ENCODE measurements around the gene EXD3. TPM values are rescaled to one million over a fixed set of nuclear protein-coding genes. Genes with fewer than 3 reads are reported as not detected.
A peak's percentile ranks its signal among the peaks of the same experiment; 100 is the strongest.

Gene EXD3
- total and polyA plus RNA-seq, 9 of the 15 experiments (the other 6 are each of a cell fraction or from before 2014, with no cell fraction given) = 0.29 to 12.5 (median 3.9) TPM

GRCh38 chr9:137435980-137436760 is 13.2 kb upstream of the EXD3 start (continued):
- TF ChIP-seq SRSF3 (IDR thresholded peaks at IDR 0.05; ENCODE audit: insufficient read depth, low read length) (no peak), MCM7 (IDR thresholded peaks at IDR 0.05) (no peak), ZC3H8 (IDR thresholded peaks at IDR 0.05) (no peak), BDP1 (IDR thresholded peaks at IDR 0.05; ENCODE audit: insufficient read depth, insufficient read length) (no peak), L3MBTL2 (IDR thresholded peaks at IDR 0.05) (no peak), SUPT5H (IDR thresholded peaks at IDR 0.05) (no peak), RFX1 (IDR thresholded peaks at IDR 0.05) (no peak), MTA2 (IDR thresholded peaks at IDR 0.05; ENCODE audit: low read depth) (no peak), STAT6 (CRISPR knock-in tag; IDR thresholded peaks at IDR 0.05) (no peak; the same call in 1 of the 2 replicates), IFI16 (CRISPR knock-in tag; IDR thresholded peaks at IDR 0.05) (no peak), JUN (IDR thresholded peaks at IDR 0.05; ENCODE audit: borderline replicate concordance, low read depth, low read length) (peak; percentile 96), JUN (CRISPR knock-in tag; IDR thresholded peaks at IDR 0.05; ENCODE audit: borderline replicate concordance) (peak; percentile 21; the same call in 1 of the 2 replicates), SAFB (IDR thresholded peaks at IDR 0.05; ENCODE audit: borderline replicate concordance, low read depth, low read length) (no peak; the same call in 1 of the 2 replicates), ZNF830 (CRISPR knock-in tag; IDR thresholded peaks at IDR 0.05) (no peak), LEF1 (IDR thresholded peaks at IDR 0.05) (no peak), ZBTB43 (CRISPR knock-in tag; IDR thresholded peaks at IDR 0.05) (no peak), SPI1 (IDR thresholded peaks at IDR 0.05; ENCODE audit: borderline replicate concordance, low read depth, low read length) (no peak), RBM25 (IDR thresholded peaks at IDR 0.05; ENCODE audit: low read depth, low read length, severe bottlenecking) (no peak), ZNF584 (CRISPR knock-in tag; IDR thresholded peaks at IDR 0.05; ENCODE audit: low read depth) (no peak), ARID1B (IDR thresholded peaks at IDR 0.05) (peak; percentile 68; the same call in 1 of the 2 replicates), ZNF436 (CRISPR knock-in tag; IDR thresholded peaks at IDR 0.05) (no peak), HNRNPH1 (optimal IDR thresholded peaks at IDR 0.05; ENCODE audit: low read depth, low read length) (no peak), TGIF2 (CRISPR knock-in tag; IDR thresholded peaks at IDR 0.05) (no peak), MCM2 (IDR thresholded peaks at IDR 0.05; ENCODE audit: low read depth) (no peak), CHD4 (IDR thresholded peaks at IDR 0.05; ENCODE audit: insufficient read depth, insufficient replicate concordance, low read depth, low read length, poor library complexity, severe bottlenecking) (no peak), BMI1 (IDR thresholded peaks at IDR 0.05; ENCODE audit: low read length) (no peak), ZNF3 (CRISPR knock-in tag; IDR thresholded peaks at IDR 0.05) (no peak)
